Naive B cell (primary cell): ENCODE data around the gene CUBN. TPM values are rescaled to one million over a fixed set of nuclear protein-coding genes. Genes with fewer than 3 reads are reported as not detected.

Experiments
- ATAC-seq, 2 donors: fragments of 150-1000 bp; cut with Tn5 transposase; 2 replicates each; pipeline ENCODE4 v1.10.0; 2021; ENCODE audit warnings: low read depth in 2 of 2, mild to moderate bottlenecking in 2 of 2, moderate library complexity in 2 of 2
- DNase-seq: peaks from one replicate; pipeline ENCODE4 v3.0.0; 2022
- H3K27ac Mint-ChIP-seq, 6 donors: one replicate each; pipeline ENCODE4 v1.8.0; 2020 to 2022; ENCODE audit warnings: mild to moderate bottlenecking in 6 of 6, mixed read lengths in 6 of 6, moderate library complexity in 5 of 6, inconsistent platforms in 2 of 6
- H3K27me3 Mint-ChIP-seq, 3 donors: one replicate each; pipeline ENCODE4 v1.8.0; 2021 to 2022; ENCODE audit warnings: mixed read lengths in 3 of 3, mild to moderate bottlenecking in 1 of 3
- H3K36me3 Mint-ChIP-seq, 2 donors: one replicate each; pipeline ENCODE4 v1.8.0; 2020 to 2022; ENCODE audit warnings: mixed read lengths in 2 of 2, inconsistent platforms in 1 of 2, mild to moderate bottlenecking in 1 of 2
- H3K4me1 Mint-ChIP-seq, 3 donors: one replicate each; pipeline ENCODE4 v1.8.0; 2020 to 2022; ENCODE audit warnings: mixed read lengths in 3 of 3, inconsistent platforms in 1 of 3, mild to moderate bottlenecking in 1 of 3, moderate library complexity in 1 of 3
- H3K4me3 Mint-ChIP-seq, 8 donors: one replicate each; pipeline ENCODE4 v1.8.0; 2020 to 2022; ENCODE audit warnings: mild to moderate bottlenecking in 8 of 8, mixed read lengths in 8 of 8, moderate library complexity in 8 of 8, inconsistent platforms in 2 of 8
- H3K9me3 Mint-ChIP-seq, 7 donors: one replicate each; pipeline ENCODE4 v1.8.0; 2020 to 2022; ENCODE audit warnings: mixed read lengths in 7 of 7, mild to moderate bottlenecking in 5 of 7, inconsistent platforms in 2 of 7, moderate library complexity in 1 of 7
- polyA plus RNA-seq, 6 donors: library from polyadenylated mRNA; unstranded; fragments of 300-500 nt; fragmentation: Illumina TruSeq; gene quantifications; one replicate each; pipeline ENCODE4 v1.2.3, GENCODE V29; 2021; ENCODE audit warnings: low read depth in 6 of 6

The CUBN gene
- polyA plus RNA-seq, 6 donors from 2014 or later = 0.07 to 0.51 (median 0.34) TPM; not detected in 1

DNA sequence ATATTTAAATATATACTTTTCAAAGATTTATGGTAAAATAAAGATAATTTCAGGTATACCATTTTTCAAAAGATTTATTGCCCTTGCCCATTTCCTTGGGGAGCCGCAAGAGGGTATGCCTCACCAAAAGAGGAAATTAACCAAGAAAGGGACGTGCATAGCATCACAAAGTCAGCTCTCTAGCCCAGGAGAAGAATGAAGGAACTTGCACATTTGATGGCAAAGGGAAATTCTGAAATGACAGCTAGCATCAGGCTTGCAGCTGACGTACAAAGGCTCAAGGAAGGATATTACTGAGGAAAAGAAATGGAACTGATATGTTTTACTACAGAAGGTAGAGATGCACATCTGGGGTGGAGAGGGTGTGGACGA, 218.8 kb downstream of the CUBN start:
- DNase-seq (no peak), ATAC-seq (peak in 1 of 2 donors; percentile 43)
- Mint-ChIP-seq H3K4me3 (no peak overlapping the region), H3K27me3 (no peaks in the 10 kb centered on the region), H3K4me1 (peaks cover 13 to 16% (median 16%) of the 10 kb centered on the region in 3 donors), H3K36me3 (peaks cover 18 to 20% of the 10 kb centered on the region in 2 donors), H3K9me3 (no peaks in the 10 kb centered on the region), H3K27ac (no peak overlapping the region)

DNA sequence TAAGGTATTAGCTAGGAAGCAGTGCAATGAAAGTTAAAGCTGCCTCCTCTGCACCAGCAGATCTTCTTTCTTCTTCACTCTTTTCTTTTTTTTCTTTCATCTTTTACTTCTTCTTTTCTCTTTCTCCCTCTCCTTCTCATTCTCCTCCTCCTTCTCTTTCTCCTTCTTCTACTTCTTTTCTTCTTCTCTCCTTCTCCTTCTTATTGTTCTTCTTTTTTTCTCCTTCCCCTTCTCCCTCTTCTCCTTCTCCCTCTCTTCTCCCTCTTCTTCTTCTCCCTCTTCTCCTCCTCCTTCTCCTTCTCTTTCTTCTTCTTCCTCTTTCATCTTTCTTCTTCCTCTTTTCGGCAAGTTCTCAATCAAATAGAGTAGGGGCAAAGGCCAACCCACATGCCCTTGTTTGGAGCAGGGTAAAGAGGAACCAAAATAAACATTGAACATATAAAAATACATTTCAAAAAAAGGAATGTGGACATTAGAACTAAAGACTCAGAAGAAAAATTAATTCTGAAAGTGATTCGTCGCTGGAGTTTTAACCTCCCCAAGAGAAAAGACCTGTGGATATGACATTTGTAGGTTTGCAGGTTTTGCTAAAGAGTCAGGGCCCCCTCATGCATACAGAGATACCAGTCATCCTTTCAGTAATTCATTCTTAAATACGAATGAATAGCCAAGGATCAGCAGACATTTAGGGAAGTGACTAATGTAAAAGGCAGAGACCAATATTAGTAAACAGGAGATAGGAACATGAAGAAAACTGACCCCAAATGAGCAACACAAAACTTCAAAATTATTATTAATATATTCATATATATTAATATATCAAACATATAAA, 219.4 kb downstream of the CUBN start:
- Mint-ChIP-seq H3K27ac (peak overlapping the region in 3 of 6 donors; percentile 26 to 34 (median 31)), H3K4me3 (peak overlapping the region in 3 of 8 donors; percentile 25 to 60 (median 41))

GRCh38 chr10:16909271-16909767, 220.3 kb downstream of the CUBN start:
- H3K36me3 Mint-ChIP-seq = peaks cover 8 to 9% of the 10 kb centered on the region in 2 donors
- H3K27ac Mint-ChIP-seq = no peak overlapping the region
- H3K27me3 Mint-ChIP-seq = no peaks in the 10 kb centered on the region
- H3K4me1 Mint-ChIP-seq = peaks cover 13 to 16% (median 16%) of the 10 kb centered on the region in 3 donors
- H3K9me3 Mint-ChIP-seq = no peaks in the 10 kb centered on the region
- no peak for DNase-seq
- ATAC-seq = no peak
- no peak overlapping the region for H3K4me3 Mint-ChIP-seq

More for the DNA sequence above, 219.4 kb downstream of the CUBN start:
- H3K4me1 Mint-ChIP-seq = peaks cover 13 to 16% (median 16%) of the 10 kb centered on the region in 3 donors
- DNase-seq = no peak
- no peaks in the 10 kb centered on the region for H3K27me3 Mint-ChIP-seq
- H3K36me3 Mint-ChIP-seq = peaks cover 13 to 14% of the 10 kb centered on the region in 2 donors
- peak; percentile 25 to 51 for ATAC-seq
- H3K9me3 Mint-ChIP-seq = no peaks in the 10 kb centered on the region

DNA sequence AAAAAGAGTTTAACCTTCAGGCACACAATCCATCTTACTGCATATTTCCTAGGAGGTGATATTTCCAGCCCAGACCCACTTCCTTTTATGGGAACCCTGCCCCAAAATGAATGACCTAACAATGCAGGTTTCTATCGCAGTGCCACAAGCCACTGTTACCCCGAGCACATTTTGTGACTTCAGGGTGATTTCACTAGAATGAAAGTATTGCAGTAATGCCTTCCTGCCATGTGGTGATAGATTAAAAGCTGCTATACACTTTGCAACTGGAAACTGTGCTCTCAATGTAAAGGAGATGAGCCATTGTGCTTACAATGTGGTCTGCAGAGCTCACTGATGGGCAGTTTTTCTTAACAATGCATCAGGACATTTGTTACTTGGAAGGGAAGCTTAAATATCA, 221.9 kb downstream of the CUBN start:
- Mint-ChIP-seq H3K27me3 (no peaks in the 10 kb centered on the region), H3K4me3 (no peak overlapping the region), H3K9me3 (no peaks in the 10 kb centered on the region), H3K36me3 (peaks cover 5 to 6% of the 10 kb centered on the region in 2 donors), H3K27ac (no peak overlapping the region), H3K4me1 (peaks cover 13 to 16% (median 16%) of the 10 kb centered on the region in 3 donors)
- ATAC-seq = no peak
- no peak for DNase-seq

DNA sequence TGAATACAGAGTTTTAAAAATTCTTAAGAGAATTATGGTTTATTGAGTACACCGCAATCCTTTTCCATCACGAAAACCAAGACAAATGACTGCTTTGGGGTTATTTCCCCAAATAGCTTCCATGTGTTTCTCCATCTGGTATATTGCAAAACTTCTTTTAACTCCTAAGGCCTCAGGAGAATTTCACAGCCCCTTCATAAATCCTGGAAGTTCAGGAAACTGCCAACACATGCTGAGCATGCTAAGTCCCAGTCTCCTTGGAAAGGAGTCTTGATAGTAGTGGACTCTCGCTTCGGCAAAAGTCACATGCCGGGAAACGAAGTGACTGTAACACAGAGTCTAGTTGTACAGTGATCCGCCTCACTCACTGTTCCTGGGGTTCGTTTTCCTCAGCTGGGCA, 224.3 kb downstream of the CUBN start:
- no peak overlapping the region for H3K27ac Mint-ChIP-seq
- H3K36me3 Mint-ChIP-seq = peaks cover 0 to 10% of the 10 kb centered on the region in 2 donors
- H3K4me3 Mint-ChIP-seq = no peak overlapping the region
- H3K27me3 Mint-ChIP-seq = no peaks in the 10 kb centered on the region
- no peaks in the 10 kb centered on the region for H3K9me3 Mint-ChIP-seq
- no peak for ATAC-seq
- H3K4me1 Mint-ChIP-seq = peaks cover 6 to 7% (median 6%) of the 10 kb centered on the region in 3 donors
- DNase-seq = no peak

GRCh38 chr10:16904639-16905061, 225.0 kb downstream of the CUBN start:
- DNase-seq = no peak
- H3K4me1 Mint-ChIP-seq = peaks cover 0 to under 1% (median 0%) of the 10 kb centered on the region in 3 donors

DNA sequence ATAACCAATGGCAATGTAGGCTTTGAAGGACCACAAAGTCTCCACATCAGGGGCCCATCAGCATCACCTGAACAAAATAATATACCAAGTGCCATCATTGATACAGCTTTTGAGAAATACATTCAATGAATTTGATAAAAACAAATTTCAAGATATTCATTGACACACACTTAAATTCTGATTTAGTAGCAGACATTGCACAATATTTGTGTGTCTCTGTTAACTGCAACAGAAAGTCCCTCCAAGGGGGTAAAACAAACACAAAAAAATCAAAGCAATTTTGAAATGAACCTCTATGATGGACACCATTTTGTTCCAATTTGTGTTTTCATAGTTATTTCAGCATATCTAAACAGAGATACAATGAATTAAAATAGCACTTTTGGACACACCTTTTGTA, 225.6 kb downstream of the CUBN start:
- Mint-ChIP-seq H3K4me1 (no peaks in the 10 kb centered on the region), H3K27ac (no peak overlapping the region), H3K9me3 (no peaks in the 10 kb centered on the region), H3K27me3 (no peaks in the 10 kb centered on the region), H3K36me3 (peaks cover 0 to 21% of the 10 kb centered on the region in 2 donors), H3K4me3 (no peak overlapping the region)
- no peak for DNase-seq
- ATAC-seq = no peak

More at GRCh38 chr10:16904639-16905061, 225.0 kb downstream of the CUBN start:
- Mint-ChIP-seq H3K36me3 (peaks cover 0 to 15% of the 10 kb centered on the region in 2 donors), H3K4me3 (no peak overlapping the region), H3K27me3 (no peaks in the 10 kb centered on the region), H3K27ac (no peak overlapping the region), H3K9me3 (no peaks in the 10 kb centered on the region)
- no peak for ATAC-seq

DNA sequence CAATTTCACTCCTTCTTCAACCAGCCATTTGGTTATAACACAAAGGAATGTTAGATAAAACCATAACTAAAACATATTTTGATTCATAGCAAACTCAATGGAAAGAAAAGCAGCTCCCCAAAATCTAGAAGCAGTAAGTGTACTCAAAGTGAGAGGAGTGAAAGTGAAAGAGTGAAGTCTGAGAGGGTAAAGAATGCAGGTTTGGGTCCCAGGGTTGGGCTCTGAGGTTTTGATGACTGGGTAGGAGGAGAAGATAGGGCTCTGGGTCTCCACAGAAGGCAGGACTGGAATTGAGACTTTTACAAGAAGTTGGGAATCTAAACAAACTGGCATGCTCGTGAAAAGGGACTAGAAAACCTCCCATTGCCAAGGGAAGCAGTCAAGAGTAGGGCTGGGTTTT, 227.0 kb downstream of the CUBN start:
- peaks cover 0 to 30% of the 10 kb centered on the region in 2 donors for H3K36me3 Mint-ChIP-seq
- ATAC-seq (no peak), DNase-seq (no peak)
- H3K27ac Mint-ChIP-seq = no peak overlapping the region
- H3K9me3 Mint-ChIP-seq = no peaks in the 10 kb centered on the region
- H3K4me1 Mint-ChIP-seq = no peaks in the 10 kb centered on the region
- H3K4me3 Mint-ChIP-seq = no peak overlapping the region
- H3K27me3 Mint-ChIP-seq = no peaks in the 10 kb centered on the region

DNA sequence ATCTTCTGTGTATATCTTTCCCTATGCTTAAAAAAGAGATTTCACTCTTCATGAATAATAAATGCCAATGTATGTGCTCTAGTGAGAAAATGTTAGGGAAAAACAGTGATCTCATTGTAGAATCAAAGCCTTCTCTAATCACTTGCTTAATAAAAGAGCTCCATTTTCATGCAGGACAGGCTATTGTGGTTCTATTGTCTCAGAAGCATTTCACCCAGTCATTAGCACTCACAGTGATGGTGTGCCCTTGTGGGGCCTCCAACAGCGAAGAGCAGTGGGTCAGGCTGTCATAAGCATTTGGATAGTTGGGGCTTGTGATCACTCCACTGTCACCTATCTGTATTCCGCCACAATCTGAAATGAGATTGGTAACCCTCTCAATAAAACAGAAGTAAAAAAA, 228.5 kb downstream of the CUBN start:
- Mint-ChIP-seq H3K4me3 (no peak overlapping the region), H3K27ac (no peak overlapping the region), H3K9me3 (peaks cover 0 to 7% (median 1%) of the 10 kb centered on the region in 7 donors), H3K27me3 (peaks cover 0 to 5% (median 0%) of the 10 kb centered on the region in 3 donors), H3K36me3 (peaks cover 0 to 38% of the 10 kb centered on the region in 2 donors), H3K4me1 (no peaks in the 10 kb centered on the region)
- no peak for ATAC-seq
- no peak for DNase-seq

GRCh38 chr10:16896993-16897392, 232.6 kb downstream of the CUBN start:
- H3K9me3 Mint-ChIP-seq = peaks cover 0 to 11% (median 5%) of the 10 kb centered on the region in 7 donors
- no peak overlapping the region for H3K4me3 Mint-ChIP-seq
- no peak for DNase-seq
- peaks cover 0 to 40% of the 10 kb centered on the region in 2 donors for H3K36me3 Mint-ChIP-seq
- peaks cover 0 to 5% (median 0%) of the 10 kb centered on the region in 3 donors for H3K27me3 Mint-ChIP-seq
- no peak for ATAC-seq
- no peak overlapping the region for H3K27ac Mint-ChIP-seq
- H3K4me1 Mint-ChIP-seq = no peaks in the 10 kb centered on the region

GRCh38 chr10:16894821-16895220, 234.8 kb downstream of the CUBN start:
- peaks cover 0 to 21% (median 0%) of the 10 kb centered on the region in 3 donors for H3K27me3 Mint-ChIP-seq
- peaks cover 0 to 11% (median 5%) of the 10 kb centered on the region in 7 donors for H3K9me3 Mint-ChIP-seq
- no peak overlapping the region for H3K27ac Mint-ChIP-seq
- no peak overlapping the region for H3K4me3 Mint-ChIP-seq
- ATAC-seq (no peak), DNase-seq (no peak)
- peaks cover 0 to 27% of the 10 kb centered on the region in 2 donors for H3K36me3 Mint-ChIP-seq
- H3K4me1 Mint-ChIP-seq = peaks cover 4 to 7% (median 4%) of the 10 kb centered on the region in 3 donors

GRCh38 chr10:16893664-16894063, 235.9 kb downstream of the CUBN start:
- Mint-ChIP-seq H3K36me3 (peaks cover 0 to 16% of the 10 kb centered on the region in 2 donors), H3K4me1 (peaks cover 4 to 7% (median 4%) of the 10 kb centered on the region in 3 donors), H3K9me3 (peaks cover 0 to 11% (median 5%) of the 10 kb centered on the region in 7 donors), H3K27me3 (peaks cover 0 to 30% (median 0%) of the 10 kb centered on the region in 3 donors), H3K4me3 (no peak overlapping the region), H3K27ac (no peak overlapping the region)
- ATAC-seq (no peak), DNase-seq (no peak)

GRCh38 chr10:16891375-16892313, 238.0 kb downstream of the CUBN start:
- H3K27me3 Mint-ChIP-seq = peaks cover 0 to 28% (median 0%) of the 10 kb centered on the region in 3 donors
- H3K4me3 Mint-ChIP-seq = peak overlapping the region in 6 of 8 donors; percentile 0 to 85 (median 41)
- peaks cover 4 to 7% (median 4%) of the 10 kb centered on the region in 3 donors for H3K4me1 Mint-ChIP-seq
- H3K9me3 Mint-ChIP-seq = peaks cover 0 to 10% (median 5%) of the 10 kb centered on the region in 7 donors
- H3K36me3 Mint-ChIP-seq = peaks cover 0 to 21% of the 10 kb centered on the region in 2 donors
- ATAC-seq (peak; percentile 25 to 69), DNase-seq (no peak)
- no peak overlapping the region for H3K27ac Mint-ChIP-seq
